Measurements from ENCODE around the gene LENEP.

- no peak for TF ChIP-seq CTCF (IDR thresholded peaks at IDR 0.05; ENCODE audit: borderline replicate concordance, extremely low read depth, low read length, poor library complexity, severe bottlenecking)
- no peak for TF ChIP-seq EZH2 (IDR thresholded peaks at IDR 0.05; ENCODE audit: borderline replicate concordance, low read depth, low read length, severe bottlenecking)
Observed at GRCh38 chr1:154989195-154989860, 4.1 kb upstream of the LENEP start.

Data from DND-41 (cell line).